NT2/D1 (cell line): ENCODE data around the gene CACNA1G.

ENCODE experiments used
- DNase-seq: peaks from one replicate; pipeline ENCODE4 v3.0.0-alpha.2; 2011; ENCODE audit warnings: low read depth, low spot score
- H3K27me3 ChIP-seq: 2 replicates; pipeline ENCODE4 v1.6.0; 2011; ENCODE audit warnings: mild to moderate bottlenecking; ENCODE audit not compliant: insufficient read length, insufficient read depth
- H3K36me3 ChIP-seq: 2 replicates; pipeline ENCODE4 v1.6.1; 2011; ENCODE audit warnings: mild to moderate bottlenecking, low read length, mixed read lengths; ENCODE audit not compliant: insufficient read depth, insufficient read length
- H3K4me1 ChIP-seq: 2 replicates; pipeline ENCODE4 v1.5.1; 2011; ENCODE audit not compliant: insufficient read depth, insufficient read length
- H3K4me3 ChIP-seq: 2 replicates; pipeline ENCODE4 v1.5.1; 2011; ENCODE audit warnings: low read depth; ENCODE audit not compliant: insufficient read length
- H3K9ac ChIP-seq: 2 replicates; pipeline ENCODE4 v1.6.0; 2011; ENCODE audit warnings: low read depth; ENCODE audit not compliant: insufficient read length
- H3K9me3 ChIP-seq: 2 replicates; pipeline ENCODE4 v1.5.1; 2011; ENCODE audit warnings: mild to moderate bottlenecking, low read length; ENCODE audit not compliant: insufficient read depth
- SUZ12 ChIP-seq: IDR thresholded peaks from 2 replicates; pipeline ENCODE4 v1.6.1; 2011; ENCODE audit not compliant: insufficient read length, insufficient read depth; ENCODE audit errors: extremely low read depth
- YY1 ChIP-seq: IDR thresholded peaks from 2 replicates; pipeline ENCODE4 v1.6.1; 2011; ENCODE audit not compliant: insufficient read length, insufficient read depth
- ZNF274 ChIP-seq: IDR thresholded peaks from 2 replicates; pipeline ENCODE4 v1.6.1; 2011; ENCODE audit warnings: mild to moderate bottlenecking, low read depth, low read length

CACNA1G gene

DNA sequence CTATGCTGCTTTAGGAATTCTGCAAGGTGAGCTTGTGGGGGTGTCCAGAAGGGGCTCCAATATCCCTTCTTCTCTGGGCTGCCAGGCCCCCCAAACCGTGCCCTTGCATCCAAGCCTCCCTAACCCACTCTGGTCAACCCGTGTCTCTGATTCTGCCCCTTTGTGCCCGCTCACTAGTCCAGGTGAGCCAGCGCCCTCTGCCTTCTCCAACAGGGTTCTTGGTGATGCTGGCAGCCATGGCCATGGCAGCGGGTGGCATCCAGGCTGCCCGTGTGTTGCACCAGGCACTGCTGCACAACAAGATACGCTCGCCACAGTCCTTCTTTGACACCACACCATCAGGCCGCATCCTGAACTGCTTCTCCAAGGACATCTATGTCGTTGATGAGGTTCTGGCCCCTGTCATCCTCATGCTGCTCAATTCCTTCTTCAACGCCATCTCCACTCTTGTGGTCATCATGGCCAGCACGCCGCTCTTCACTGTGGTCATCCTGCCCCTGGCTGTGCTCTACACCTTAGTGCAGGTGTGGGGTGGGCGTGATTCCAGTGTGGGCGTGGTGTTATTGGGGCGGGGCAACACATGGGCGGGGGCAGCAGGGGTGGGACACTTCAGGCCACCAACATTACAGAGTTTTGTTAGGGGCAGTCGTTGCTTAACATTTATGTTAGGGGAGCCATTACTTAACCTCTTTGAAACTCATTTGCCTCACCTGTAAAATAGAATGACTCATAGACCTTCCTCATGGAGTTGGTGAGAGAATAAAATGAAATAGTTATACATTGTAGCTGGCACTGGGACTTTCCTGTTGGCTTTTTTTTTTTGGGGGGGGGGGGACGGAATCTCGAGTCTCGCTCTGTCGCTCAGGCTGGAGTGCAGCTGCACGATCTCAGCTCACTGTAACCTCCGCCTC is 115.8 kb downstream of the CACNA1G start:
- no peak overlapping the region for H3K9ac ChIP-seq
- no peaks in the 10 kb centered on the region for H3K27me3 ChIP-seq
- H3K36me3 ChIP-seq, result no peaks in the 10 kb centered on the region
- no peaks in the 10 kb centered on the region for H3K9me3 ChIP-seq
- TF ChIP-seq YY1 (no peak), ZNF274 (no peak), SUZ12 (no peak)
- no peak overlapping the region for H3K4me3 ChIP-seq
- H3K4me1 ChIP-seq, result no peaks in the 10 kb centered on the region
- DNase-seq, result no peak
